ENCODE data around the gene ZNF423. TPM values are rescaled to one million over a fixed set of nuclear protein-coding genes. Genes with fewer than 3 reads are reported as not detected.

The ZNF423 gene
- total and polyA plus RNA-seq, 5 donors, result 5.5 to 22.2 (median 14.4) TPM

GRCh38 chr16:49596648-49597291 is 259.1 kb downstream of the ZNF423 start:
- intact Hi-C loops (cut with DNase I), result loop anchor here in 2 of 4 donors (10.0 kb wide), 1 partner anchor 102 kb away; no protein-coding TSS in a partner anchor
- 44% methylated on average over 10 of the region's 10 CpGs for WGBS
- DNase-seq (peak in 1 of 3 donors; percentile 46), ATAC-seq (peak; percentile 18 to 19)
- peak overlapping the region; percentile 0 for H3K27ac ChIP-seq (ENCODE audit: low read length)
- no peaks in the 10 kb centered on the region for H3K27me3 ChIP-seq (ENCODE audit: control insufficient read depth, insufficient read depth)
- H3K9me3 ChIP-seq (ENCODE audit: control insufficient read depth, low read length), result no peaks in the 10 kb centered on the region
- H3K4me1 ChIP-seq (ENCODE audit: control insufficient read depth, insufficient read depth, low read length), result peaks cover 2% of the 10 kb centered on the region
- no peak overlapping the region for H3K4me3 ChIP-seq (ENCODE audit: low read length)

- intact Hi-C loops (cut with DNase I), result loop anchor here in 2 of 4 donors (10.0 kb wide), 1 partner anchor 101 kb away; no protein-coding TSS in a partner anchor
- Histone ChIP-seq H3K4me1 (ENCODE audit: control insufficient read depth, insufficient read depth, low read length) (peaks cover 2% of the 10 kb centered on the region), H3K27ac (ENCODE audit: low read length) (no peak overlapping the region), H3K9me3 (ENCODE audit: control insufficient read depth, low read length) (no peaks in the 10 kb centered on the region), H3K4me3 (ENCODE audit: low read length) (peak overlapping the region; percentile 33), H3K27me3 (ENCODE audit: control insufficient read depth, insufficient read depth) (no peaks in the 10 kb centered on the region)
- peak; percentile 42 to 56 for ATAC-seq
- WGBS, result 21% methylated on average over 11 of the region's 11 CpGs
- no peak for DNase-seq
Measured at GRCh38 chr16:49596068-49596467, 259.8 kb downstream of the ZNF423 start.

GRCh38 chr16:49594685-49595498 is 261.0 kb downstream of the ZNF423 start:
- DNase-seq (no peak), ATAC-seq (no peak)
- WGBS, result 91% methylated on average over 12 of the region's 12 CpGs
- no peaks in the 10 kb centered on the region for H3K9me3 ChIP-seq (ENCODE audit: control insufficient read depth, low read length)
- peaks cover 2% of the 10 kb centered on the region for H3K4me1 ChIP-seq (ENCODE audit: control insufficient read depth, insufficient read depth, low read length)
- intact Hi-C loops (cut with DNase I), result loop anchor here (5.0 to 10.0 kb wide), 2 partner anchors 100 to 188 kb away; no protein-coding TSS in a partner anchor
- no peaks in the 10 kb centered on the region for H3K27me3 ChIP-seq (ENCODE audit: control insufficient read depth, insufficient read depth)
- no peak overlapping the region for H3K4me3 ChIP-seq (ENCODE audit: low read length)
- H3K27ac ChIP-seq (ENCODE audit: low read length), result no peak overlapping the region

- H3K27ac ChIP-seq (ENCODE audit: low read length), result no peak overlapping the region
- H3K4me3 ChIP-seq (ENCODE audit: low read length), result no peak overlapping the region
- H3K9me3 ChIP-seq (ENCODE audit: control insufficient read depth, low read length), result no peaks in the 10 kb centered on the region
- 66% methylated on average over 2 of the region's 2 CpGs for WGBS
- H3K27me3 ChIP-seq (ENCODE audit: control insufficient read depth, insufficient read depth), result no peaks in the 10 kb centered on the region
- no peak for DNase-seq
- peaks cover 2% of the 10 kb centered on the region for H3K4me1 ChIP-seq (ENCODE audit: control insufficient read depth, insufficient read depth, low read length)
- ATAC-seq, result no peak
- intact Hi-C loops (cut with DNase I), result loop anchor here (5.0 to 10.0 kb wide), 2 partner anchors 99 to 187 kb away; no protein-coding TSS in a partner anchor
Measured at GRCh38 chr16:49594153-49594552, 261.8 kb downstream of the ZNF423 start.

- no peaks in the 10 kb centered on the region for H3K9me3 ChIP-seq (ENCODE audit: control insufficient read depth, low read length)
- H3K4me3 ChIP-seq (ENCODE audit: low read length), result no peak overlapping the region
- intact Hi-C loops (cut with DNase I), result loop anchor here (5.0 to 10.0 kb wide), 2 partner anchors 99 to 186 kb away; no protein-coding TSS in a partner anchor
- WGBS, result 76% methylated on average over 8 of the region's 8 CpGs
- H3K4me1 ChIP-seq (ENCODE audit: control insufficient read depth, insufficient read depth, low read length), result peaks cover 2% of the 10 kb centered on the region
- H3K27ac ChIP-seq (ENCODE audit: low read length), result no peak overlapping the region
- ATAC-seq (no peak), DNase-seq (no peak)
- H3K27me3 ChIP-seq (ENCODE audit: control insufficient read depth, insufficient read depth), result no peaks in the 10 kb centered on the region
Measured at GRCh38 chr16:49593424-49594040, 262.4 kb downstream of the ZNF423 start.

- H3K4me1 ChIP-seq (ENCODE audit: control insufficient read depth, insufficient read depth, low read length), result peaks cover 2% of the 10 kb centered on the region
- no peak for DNase-seq
- WGBS, result 62% methylated on average over 13 of the region's 13 CpGs
Measured at GRCh38 chr16:49592546-49593423, 263.1 kb downstream of the ZNF423 start.

GRCh38 chr16:49590166-49590871 is 265.6 kb downstream of the ZNF423 start:
- H3K4me1 ChIP-seq (ENCODE audit: control insufficient read depth, insufficient read depth, low read length), result no peaks in the 10 kb centered on the region
- no peaks in the 10 kb centered on the region for H3K27me3 ChIP-seq (ENCODE audit: control insufficient read depth, insufficient read depth)
- H3K9me3 ChIP-seq (ENCODE audit: control insufficient read depth, low read length), result no peaks in the 10 kb centered on the region
- no peak overlapping the region for H3K27ac ChIP-seq (ENCODE audit: low read length)
- WGBS, result 87% methylated on average over 21 of the region's 21 CpGs
- ATAC-seq (no peak), DNase-seq (no peak)
- intact Hi-C loops (cut with DNase I), result loop anchor here (5.0 to 10.0 kb wide), 2 partner anchors 96 to 183 kb away; no protein-coding TSS in a partner anchor
- H3K4me3 ChIP-seq (ENCODE audit: low read length), result no peak overlapping the region

More at GRCh38 chr16:49592546-49593423, 263.1 kb downstream of the ZNF423 start:
- Histone ChIP-seq H3K27me3 (ENCODE audit: control insufficient read depth, insufficient read depth) (no peaks in the 10 kb centered on the region), H3K9me3 (ENCODE audit: control insufficient read depth, low read length) (no peaks in the 10 kb centered on the region), H3K27ac (ENCODE audit: low read length) (no peak overlapping the region), H3K4me3 (ENCODE audit: low read length) (no peak overlapping the region)
- intact Hi-C loops (cut with DNase I), result loop anchor here (5.0 to 10.0 kb wide), 2 partner anchors 98 to 185 kb away; no protein-coding TSS in a partner anchor
- ATAC-seq, result peak in 1 of 2 donors; percentile 51

- WGBS, result 85% methylated on average over 15 of the region's 15 CpGs
- Histone ChIP-seq H3K4me3 (ENCODE audit: low read length) (no peak overlapping the region), H3K27ac (ENCODE audit: low read length) (no peak overlapping the region), H3K4me1 (ENCODE audit: control insufficient read depth, insufficient read depth, low read length) (no peaks in the 10 kb centered on the region), H3K9me3 (ENCODE audit: control insufficient read depth, low read length) (no peaks in the 10 kb centered on the region), H3K27me3 (ENCODE audit: control insufficient read depth, insufficient read depth) (no peaks in the 10 kb centered on the region)
- DNase-seq (no peak), ATAC-seq (no peak)
- intact Hi-C loops (cut with DNase I), result loop anchor here (5.0 to 10.0 kb wide), 2 partner anchors 95 to 182 kb away; no protein-coding TSS in a partner anchor
Measured at GRCh38 chr16:49589544-49590031, 266.3 kb downstream of the ZNF423 start.

GRCh38 chr16:49588729-49589384 is 267.1 kb downstream of the ZNF423 start:
- Histone ChIP-seq H3K27ac (ENCODE audit: low read length) (no peak overlapping the region), H3K4me3 (ENCODE audit: low read length) (no peak overlapping the region), H3K27me3 (ENCODE audit: control insufficient read depth, insufficient read depth) (no peaks in the 10 kb centered on the region), H3K4me1 (ENCODE audit: control insufficient read depth, insufficient read depth, low read length) (no peaks in the 10 kb centered on the region), H3K9me3 (ENCODE audit: control insufficient read depth, low read length) (no peaks in the 10 kb centered on the region)
- 85% methylated on average over 5 of the region's 5 CpGs for WGBS
- no peak for ATAC-seq
- no peak for DNase-seq
- intact Hi-C loops (cut with DNase I), result loop anchor here in 1 of 4 donors (10.0 kb wide), 1 partner anchor 94 kb away; no protein-coding TSS in a partner anchor

All from right cardiac atrium (tissue), 5 donors.